GM15510 (cell line): Measurements from ENCODE around the gene IFITM5.

Experiments
- POLR2A ChIP-seq: IDR thresholded peaks from 3 replicates; pipeline ENCODE4 v1.6.1; 2011; ENCODE audit warnings: borderline replicate concordance; ENCODE audit not compliant: insufficient read length; ENCODE audit errors: extremely low read depth

Gene IFITM5

GRCh38 chr11:279040-279965 lies 20.0 kb downstream of the IFITM5 start:
- TF ChIP-seq POLR2A, result no peak

- no peak for TF ChIP-seq POLR2A
Measured at GRCh38 chr11:278001-278951, 21.1 kb downstream of the IFITM5 start, which contains the start of gene NLRP6. TSS of gene NLRP6 (plus strand) at chr11:278407. CDS start at chr11:278570, 163 bp downstream.

- no peak for TF ChIP-seq POLR2A
Measured at GRCh38 chr11:276219-276618, 23.1 kb downstream of the IFITM5 start.

- no peak for TF ChIP-seq POLR2A
Measured at GRCh38 chr11:272931-273198, 26.5 kb downstream of the IFITM5 start.

GRCh38 chr11:272195-272930 lies 27.0 kb downstream of the IFITM5 start:
- no peak for TF ChIP-seq POLR2A

GRCh38 chr11:271319-271715 lies 28.0 kb downstream of the IFITM5 start:
- no peak for TF ChIP-seq POLR2A

- no peak for TF ChIP-seq POLR2A
Measured at GRCh38 chr11:270451-271318, 28.6 kb downstream of the IFITM5 start.

GRCh38 chr11:269146-269890 lies 30.0 kb downstream of the IFITM5 start:
- TF ChIP-seq POLR2A, result peak; percentile 36

- peak; percentile 8 for TF ChIP-seq POLR2A
Measured at GRCh38 chr11:268716-269145, 30.6 kb downstream of the IFITM5 start.

- TF ChIP-seq POLR2A, result peak; percentile 55
Measured at GRCh38 chr11:267491-267994, 31.8 kb downstream of the IFITM5 start.

- TF ChIP-seq POLR2A, result no peak
Measured at GRCh38 chr11:266676-267439, 32.5 kb downstream of the IFITM5 start.

GRCh38 chr11:261624-262023 lies 37.7 kb downstream of the IFITM5 start:
- TF ChIP-seq POLR2A, result no peak
